GM23248 (cell line): Measurements from ENCODE around the gene NDUFV2. TPM values are rescaled to one million over a fixed set of nuclear protein-coding genes. Genes with fewer than 3 reads are reported as not detected.

Experiments used
- DNase-seq: peaks from one replicate; pipeline ENCODE4 v3.0.0-alpha.2; 2015
- H2AFZ ChIP-seq: fragments of 200-600 bp; sonication (generic); 2 replicates; pipeline ENCODE4 v1.6.1; 2016; ENCODE audit warnings: antibody characterized with exemption
- H3F3A ChIP-seq: fragments of 200-600 bp; sonication (generic); 2 replicates; pipeline ENCODE4 v1.6.1; 2016; ENCODE audit warnings: mild to moderate bottlenecking, antibody characterized with exemption, mixed run types; ENCODE audit not compliant: insufficient read depth
- H3K27ac ChIP-seq: fragments of 200-600 bp; sonication (generic); 2 replicates; pipeline ENCODE4 v1.5.1; 2016; ENCODE audit warnings: mild to moderate bottlenecking
- H3K27me3 ChIP-seq: fragments of 200-600 bp; sonication (generic); replicated peaks from 2 replicates; pipeline ENCODE4 v1.6.1; 2016; ENCODE audit warnings: mild to moderate bottlenecking; ENCODE audit not compliant: insufficient read depth
- H3K36me3 ChIP-seq: fragments of 200-600 bp; sonication (generic); 2 replicates; pipeline ENCODE4 v1.6.1; 2016; ENCODE audit warnings: low read depth, mild to moderate bottlenecking
- H3K4me1 ChIP-seq: fragments of 200-600 bp; sonication (generic); 2 replicates; pipeline ENCODE4 v1.6.1; 2016; ENCODE audit warnings: mild to moderate bottlenecking; ENCODE audit not compliant: insufficient read depth
- H3K4me2 ChIP-seq: fragments of 200-600 bp; sonication (generic); one replicate; pipeline ENCODE4 v1.6.1; 2016; ENCODE audit warnings: mild to moderate bottlenecking; ENCODE audit not compliant: unreplicated experiment
- H3K4me3 ChIP-seq: fragments of 200-600 bp; sonication (generic); 2 replicates; pipeline ENCODE4 v1.5.1; 2016; ENCODE audit warnings: mild to moderate bottlenecking
- H3K79me2 ChIP-seq: fragments of 200-600 bp; sonication (generic); 2 replicates; pipeline ENCODE4 v1.6.1; 2016; ENCODE audit warnings: mild to moderate bottlenecking; ENCODE audit not compliant: insufficient read depth
- H3K9ac ChIP-seq: fragments of 200-600 bp; sonication (generic); 2 replicates; pipeline ENCODE4 v1.6.1; 2016; ENCODE audit warnings: mild to moderate bottlenecking
- H3K9me2 ChIP-seq: fragments of 200-600 bp; sonication (generic); 2 replicates; pipeline ENCODE4 v1.6.1; 2016; ENCODE audit warnings: mixed run types, mild to moderate bottlenecking, moderate library complexity; ENCODE audit not compliant: insufficient read depth
- H3K9me3 ChIP-seq: fragments of 200-600 bp; sonication (generic); one replicate; pipeline ENCODE4 v1.6.1; 2017; ENCODE audit warnings: low read depth
- H4K20me1 ChIP-seq: fragments of 200-600 bp; sonication (generic); 2 replicates; pipeline ENCODE4 v1.6.0; 2016; ENCODE audit not compliant: insufficient read depth
- EZH2 ChIP-seq: fragments of 200-600 bp; sonication (generic); IDR thresholded peaks from 2 replicates; pipeline ENCODE4 v1.6.1; 2018; ENCODE audit warnings: antibody characterized with exemption, mild to moderate bottlenecking; ENCODE audit not compliant: insufficient read depth, poor library complexity, severe bottlenecking
- EZH2phosphoT487 ChIP-seq: fragments of 200-600 bp; sonication (generic); IDR thresholded peaks from 2 replicates; pipeline ENCODE4 v1.6.1; 2018; ENCODE audit warnings: antibody characterized with exemption, moderate library complexity, mild to moderate bottlenecking, low read depth; ENCODE audit not compliant: insufficient read depth
- WGBS, 2 experiments: methylation state at CpG; one replicate each; pipeline ENCODE4 v1.1.6; 2015 to 2017; ENCODE audit warnings: low lambda C conversion rate in 2 of 2, low coverage in 1 of 2; ENCODE audit errors: missing lambda C conversion rate in 2 of 2; 5-methylcytosine and 5-hydroxymethylcytosine counted together
- in situ Hi-C: fragments of 300-500 bp; cut with MboI; formaldehyde crosslinking; loops from 2 replicates; pipeline ENCODE4 v1.15.0; 2020
- polyA plus RNA-seq: library from polyadenylated mRNA; unstranded; fragments of >200 nt; fragmentation: Nextera tagmentation; extraction: Ambion mirVana; gene quantifications from 2 replicates; pipeline ENCODE4 v1.2.1, GENCODE V29; 2016
- total RNA-seq: library from RNA; depleted of rRNA; stranded (reverse); fragments of >200 nt; shearing (Covaris generic); gene quantifications from 2 replicates; pipeline ENCODE4 v1.2.3, GENCODE V29; 2014

The NDUFV2 gene
- total and polyA plus RNA-seq, 2 experiments from 2014 or later, result 80.7 to 208 TPM

DNA sequence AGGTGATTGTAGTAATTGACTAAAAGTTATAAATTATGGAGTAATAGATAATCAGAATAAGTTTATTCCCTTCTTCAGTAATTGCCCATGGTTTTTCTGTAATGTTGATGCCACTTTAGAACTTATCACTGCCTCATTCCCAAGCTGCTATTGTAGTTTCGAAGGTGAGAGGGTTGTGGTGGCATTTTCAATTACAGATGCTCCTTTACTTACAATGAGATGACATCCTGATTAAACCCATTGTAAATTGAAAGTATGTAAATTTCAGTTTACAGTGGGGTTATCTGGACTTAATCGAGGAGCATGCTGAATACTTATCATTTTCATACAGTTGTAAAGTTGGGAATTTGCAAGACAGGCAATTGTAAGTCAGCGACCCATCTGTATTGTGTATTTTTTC, 2.9 kb downstream of the NDUFV2 start:
- peaks cover 61% of the 10 kb centered on the region for H3K4me1 ChIP-seq
- H3K9me3 ChIP-seq, result no peaks in the 10 kb centered on the region
- peaks cover 78% of the 10 kb centered on the region for H3K79me2 ChIP-seq
- H3K9me2 ChIP-seq, result no peaks in the 10 kb centered on the region
- in situ Hi-C loops, result no loop called here
- 35 to 47% methylated on average over 3 of the region's 3 CpGs for WGBS, 2 experiments
- H3K9ac ChIP-seq, result peak overlapping the region; percentile 96
- H3K4me3 ChIP-seq, result peak overlapping the region; percentile 94
- peaks cover 42% of the 10 kb centered on the region for H3F3A ChIP-seq
- no peak overlapping the region for H2AFZ ChIP-seq
- no peak for DNase-seq
- H3K4me2 ChIP-seq, result peak overlapping the region; percentile 99
- TF ChIP-seq EZH2 (no peak), EZH2phosphoT487 (no peak)
- 0 out of 2 replicates have a peak overlapping the region, but pooled peaks have one; percentile 3 for H3K27ac ChIP-seq
- peaks cover 30% of the 10 kb centered on the region; the same call in 1 of the 2 replicates for H4K20me1 ChIP-seq
- H3K27me3 ChIP-seq, result no peaks in the 10 kb centered on the region
- H3K36me3 ChIP-seq, result no peaks in the 10 kb centered on the region

DNA sequence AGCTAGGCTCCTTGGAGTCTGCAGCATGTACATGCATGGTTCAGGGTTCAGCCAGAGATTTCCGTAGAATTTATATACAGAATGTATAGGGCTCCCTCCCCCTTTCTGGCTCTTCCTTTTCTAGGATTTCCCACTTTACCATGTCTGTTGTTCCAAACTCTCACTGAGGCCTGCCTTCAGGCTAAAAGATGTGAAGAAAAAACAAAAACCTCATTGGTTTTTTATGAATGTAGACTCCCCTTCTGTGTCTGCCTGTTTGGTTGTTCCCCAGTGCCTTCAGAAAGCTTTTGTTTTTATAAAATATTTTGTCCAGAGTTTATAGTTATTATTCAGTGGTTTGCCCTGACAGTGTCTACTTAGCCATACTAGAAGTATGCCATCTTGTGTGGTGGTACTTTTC, 3.6 kb downstream of the NDUFV2 start:
- Histone ChIP-seq H3K79me2 (peaks cover 85% of the 10 kb centered on the region), H3K4me1 (peaks cover 63% of the 10 kb centered on the region), H4K20me1 (peaks cover 30% of the 10 kb centered on the region; the same call in 1 of the 2 replicates), H3K9me3 (no peaks in the 10 kb centered on the region), H3K4me2 (peak overlapping the region; percentile 99), H3K27me3 (no peaks in the 10 kb centered on the region), H3K9ac (peak overlapping the region; percentile 96; the same call in 1 of the 2 replicates), H2AFZ (no peak overlapping the region), H3K36me3 (no peaks in the 10 kb centered on the region), H3K27ac (0 out of 2 replicates have a peak overlapping the region, but pooled peaks have one; percentile 3), H3K4me3 (peak overlapping the region; percentile 94), H3F3A (peaks cover 43% of the 10 kb centered on the region), H3K9me2 (no peaks in the 10 kb centered on the region)
- DNase-seq, result no peak
- in situ Hi-C loops, result no loop called here
- TF ChIP-seq EZH2, result no peak
- TF ChIP-seq EZH2phosphoT487, result no peak
- 94 to 95% methylated on average over 1 of the region's 1 CpG for WGBS, 2 experiments

DNA sequence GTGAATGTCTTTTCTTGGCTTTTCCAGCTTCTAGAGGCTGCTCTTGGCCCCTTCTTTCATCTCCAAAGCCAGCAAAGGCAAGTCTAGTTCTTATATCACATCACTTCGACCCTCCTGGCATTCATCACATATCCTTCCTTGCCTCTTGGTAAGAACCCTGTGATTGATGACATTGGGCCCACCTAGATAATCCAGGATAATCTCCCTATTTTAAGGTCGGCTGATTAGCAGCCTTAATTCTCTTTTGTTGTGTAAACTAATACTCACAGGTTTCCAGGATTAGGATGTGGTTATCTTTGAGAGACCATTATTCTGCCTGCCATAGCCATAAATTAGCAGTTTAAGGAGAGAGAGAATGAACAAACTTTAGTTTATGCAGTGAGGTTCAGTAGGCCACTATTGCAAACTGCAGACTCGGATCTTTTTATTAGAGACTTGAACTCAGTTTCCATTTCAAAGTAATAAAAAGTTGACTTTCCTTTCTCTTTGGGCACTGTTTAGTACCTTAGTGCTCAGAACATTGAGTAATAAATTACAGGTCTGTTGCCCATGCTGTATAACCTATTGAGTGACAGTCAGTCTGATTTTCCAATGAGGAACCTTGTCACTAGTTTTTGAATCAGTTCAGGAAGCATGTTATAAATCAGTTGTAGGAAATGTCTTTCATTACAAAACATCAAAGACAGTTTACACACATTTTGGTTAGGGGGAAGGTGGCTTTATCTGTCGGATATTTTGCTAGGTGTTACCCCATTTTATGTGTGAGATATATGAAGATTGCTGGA, 4.5 kb downstream of the NDUFV2 start:
- peaks cover 94% of the 10 kb centered on the region for H3K79me2 ChIP-seq
- TF ChIP-seq EZH2, result no peak
- TF ChIP-seq EZH2phosphoT487, result no peak
- no peaks in the 10 kb centered on the region for H3K9me2 ChIP-seq
- H3F3A ChIP-seq, result peaks cover 35% of the 10 kb centered on the region
- H3K9ac ChIP-seq, result no peak overlapping the region
- no peaks in the 10 kb centered on the region for H3K27me3 ChIP-seq
- no peaks in the 10 kb centered on the region for H3K36me3 ChIP-seq
- H3K9me3 ChIP-seq, result no peaks in the 10 kb centered on the region
- no peak overlapping the region for H3K4me3 ChIP-seq
- H4K20me1 ChIP-seq, result peaks cover 30% of the 10 kb centered on the region; the same call in 1 of the 2 replicates
- peaks cover 58% of the 10 kb centered on the region for H3K4me1 ChIP-seq
- H3K4me2 ChIP-seq, result no peak overlapping the region
- no peak overlapping the region for H2AFZ ChIP-seq
- 46 to 47% methylated on average over 4 of the region's 4 CpGs for WGBS, 2 experiments
- DNase-seq, result no peak
- H3K27ac ChIP-seq, result no peak overlapping the region
- in situ Hi-C loops, result no loop called here

DNA sequence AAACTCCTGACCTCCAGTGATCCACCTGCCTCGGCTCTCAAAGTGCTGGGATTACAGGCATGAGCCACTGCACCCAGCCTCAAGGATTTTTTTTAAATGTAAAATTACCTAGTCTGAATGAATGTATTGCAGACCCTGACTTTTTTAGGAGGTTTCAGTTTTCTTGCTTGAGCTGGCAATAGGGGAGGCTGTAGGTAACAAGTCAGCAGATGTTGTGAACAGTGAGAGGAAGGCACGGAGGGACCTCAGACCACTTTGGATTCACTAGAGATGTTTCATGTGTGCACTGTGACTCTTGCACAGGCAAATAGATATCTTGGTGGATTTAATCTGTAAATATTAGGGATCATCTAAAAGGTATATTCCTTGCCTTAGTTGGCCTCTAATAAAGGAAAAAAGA, 6.4 kb downstream of the NDUFV2 start:
- H3K79me2 ChIP-seq, result peaks cover 100% of the 10 kb centered on the region
- peaks cover 27% of the 10 kb centered on the region; the same call in 1 of the 2 replicates for H4K20me1 ChIP-seq
- H3F3A ChIP-seq, result peaks cover 21% of the 10 kb centered on the region
- peaks cover 58% of the 10 kb centered on the region for H3K4me1 ChIP-seq
- peak overlapping the region; percentile 88 for H3K27ac ChIP-seq
- no peaks in the 10 kb centered on the region for H3K9me3 ChIP-seq
- no peaks in the 10 kb centered on the region for H3K9me2 ChIP-seq
- in situ Hi-C loops, result no loop called here
- no peak for DNase-seq
- 97 to 100% methylated on average over 2 of the region's 2 CpGs for WGBS, 2 experiments
- H3K4me2 ChIP-seq, result peak overlapping the region; percentile 85
- peak overlapping the region; percentile 74 for H3K9ac ChIP-seq
- H3K36me3 ChIP-seq, result no peaks in the 10 kb centered on the region
- TF ChIP-seq EZH2, result no peak
- no peak overlapping the region for H2AFZ ChIP-seq
- H3K27me3 ChIP-seq, result no peaks in the 10 kb centered on the region
- H3K4me3 ChIP-seq, result peak overlapping the region; percentile 57; the same call in 1 of the 2 replicates
